Heart left ventricle (tissue), 13 donors: ENCODE data around the gene METTL25.

Experiments
- POLR2A ChIP-seq, 2 donors: fragments of 450-650 bp; IDR thresholded peaks; one replicate each; pipeline ENCODE4 v1.6.1; 2017; ENCODE audit warnings: antibody characterized with exemption in 2 of 2, mild to moderate bottlenecking in 2 of 2, moderate library complexity in 2 of 2
- TF ChIP-seq, protein P1 (sequence below), 12 donors: fragments of 200-600 bp; sonication (generic) in 4 of 12; IDR thresholded peaks; one replicate each; pipeline versions ENCODE4 v1.5.0 to v1.8.0; 2018 to 2022; ENCODE audit warnings: antibody characterized with exemption in 12 of 12, mild to moderate bottlenecking in 5 of 12
- donor health status: ischemic (EF 13 %, LVEDD 7.1; RV severe dilation, severe dysfunction).
- donor health status: DM: no; HTN: yes; CAD: no.
- donor health status: DM: no; HTN: no; CAD: no.
- donor health status: ischemic (EF 25% LVEDD 6.9; RV normal size, moderate dysfunction).
- donor health status: ischemic (EF 25% LVEDD 5.7; RV mildly dilated, moderate dysfunction).
- donor health status: ischemic (EF 35%, LVEDD 5.7; RV mildly dilated, moderate dysfunction).
- donor health status: nonischemic (EF 11% LVEDD 7.7; RV severe dilation, severe dysfunction).
- donor health status: DM: yes; HTN: yes; CAD: no.
- donor health status: PGD.
- donor health status: ischemic (EF 29% LVEDD 5.4; RV normal size, mild dysfunction).
- donor health status: nonischemic (EF 23%, LVEDD 6.1; RV moderate dilation, normal function).

- no peak for TF ChIP-seq POLR2A (IDR thresholded peaks at IDR 0.05)
- TF ChIP-seq, protein P1, sequence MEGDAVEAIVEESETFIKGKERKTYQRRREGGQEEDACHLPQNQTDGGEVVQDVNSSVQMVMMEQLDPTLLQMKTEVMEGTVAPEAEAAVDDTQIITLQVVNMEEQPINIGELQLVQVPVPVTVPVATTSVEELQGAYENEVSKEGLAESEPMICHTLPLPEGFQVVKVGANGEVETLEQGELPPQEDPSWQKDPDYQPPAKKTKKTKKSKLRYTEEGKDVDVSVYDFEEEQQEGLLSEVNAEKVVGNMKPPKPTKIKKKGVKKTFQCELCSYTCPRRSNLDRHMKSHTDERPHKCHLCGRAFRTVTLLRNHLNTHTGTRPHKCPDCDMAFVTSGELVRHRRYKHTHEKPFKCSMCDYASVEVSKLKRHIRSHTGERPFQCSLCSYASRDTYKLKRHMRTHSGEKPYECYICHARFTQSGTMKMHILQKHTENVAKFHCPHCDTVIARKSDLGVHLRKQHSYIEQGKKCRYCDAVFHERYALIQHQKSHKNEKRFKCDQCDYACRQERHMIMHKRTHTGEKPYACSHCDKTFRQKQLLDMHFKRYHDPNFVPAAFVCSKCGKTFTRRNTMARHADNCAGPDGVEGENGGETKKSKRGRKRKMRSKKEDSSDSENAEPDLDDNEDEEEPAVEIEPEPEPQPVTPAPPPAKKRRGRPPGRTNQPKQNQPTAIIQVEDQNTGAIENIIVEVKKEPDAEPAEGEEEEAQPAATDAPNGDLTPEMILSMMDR (IDR thresholded peaks at IDR 0.05): no peak
Measured at GRCh38 chr12:82400819-82401218, 42.5 kb downstream of the METTL25 start.
